ENCODE data around the gene CADM2.

DNA sequence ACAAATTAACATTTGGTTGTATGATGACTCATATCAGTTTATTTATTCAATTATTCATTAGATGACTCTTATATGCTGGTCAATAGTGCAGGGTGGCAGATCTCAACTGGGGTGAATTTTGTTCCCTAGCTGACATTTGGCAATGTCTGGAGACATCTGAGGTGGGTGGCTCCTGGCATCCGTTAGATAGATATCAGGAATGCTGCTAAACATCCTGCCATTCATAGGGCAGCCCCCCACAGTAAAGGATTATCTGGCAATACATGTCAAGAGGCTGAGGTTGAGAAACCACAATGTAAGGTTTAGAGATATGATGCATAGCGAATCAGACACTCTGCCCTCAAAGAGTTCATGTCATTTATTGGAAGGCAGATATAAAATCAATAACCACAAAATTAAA is 719.9 kb downstream of the CADM2 start:
- TF ChIP-seq MXI1 (conservative IDR thresholded peaks at IDR 0.05; ENCODE audit: poor library complexity, severe bottlenecking) (no peak), RAD21 (conservative IDR thresholded peaks at IDR 0.05) (no peak), EZH2 (IDR thresholded peaks at IDR 0.05; ENCODE audit: borderline replicate concordance, insufficient read depth, low read length, poor library complexity, severe bottlenecking) (no peak), POLR2AphosphoS5 (IDR thresholded peaks at IDR 0.05) (no peak), EP300 (conservative IDR thresholded peaks at IDR 0.05; ENCODE audit: poor library complexity, severe bottlenecking) (no peak), TAF1 (IDR thresholded peaks at IDR 0.05; ENCODE audit: low read depth) (no peak)
- TF ChIP-seq, protein P1, sequence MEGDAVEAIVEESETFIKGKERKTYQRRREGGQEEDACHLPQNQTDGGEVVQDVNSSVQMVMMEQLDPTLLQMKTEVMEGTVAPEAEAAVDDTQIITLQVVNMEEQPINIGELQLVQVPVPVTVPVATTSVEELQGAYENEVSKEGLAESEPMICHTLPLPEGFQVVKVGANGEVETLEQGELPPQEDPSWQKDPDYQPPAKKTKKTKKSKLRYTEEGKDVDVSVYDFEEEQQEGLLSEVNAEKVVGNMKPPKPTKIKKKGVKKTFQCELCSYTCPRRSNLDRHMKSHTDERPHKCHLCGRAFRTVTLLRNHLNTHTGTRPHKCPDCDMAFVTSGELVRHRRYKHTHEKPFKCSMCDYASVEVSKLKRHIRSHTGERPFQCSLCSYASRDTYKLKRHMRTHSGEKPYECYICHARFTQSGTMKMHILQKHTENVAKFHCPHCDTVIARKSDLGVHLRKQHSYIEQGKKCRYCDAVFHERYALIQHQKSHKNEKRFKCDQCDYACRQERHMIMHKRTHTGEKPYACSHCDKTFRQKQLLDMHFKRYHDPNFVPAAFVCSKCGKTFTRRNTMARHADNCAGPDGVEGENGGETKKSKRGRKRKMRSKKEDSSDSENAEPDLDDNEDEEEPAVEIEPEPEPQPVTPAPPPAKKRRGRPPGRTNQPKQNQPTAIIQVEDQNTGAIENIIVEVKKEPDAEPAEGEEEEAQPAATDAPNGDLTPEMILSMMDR (IDR thresholded peaks at IDR 0.05; ENCODE audit: poor library complexity, severe bottlenecking) = no peak

All from neural cell (in vitro differentiated cells).